ENCODE data around the gene ESRRB.

- TF ChIP-seq CTCF (IDR thresholded peaks at IDR 0.05; ENCODE audit: poor library complexity), result no peak
- no peak for TF ChIP-seq EZH2phosphoT487 (IDR thresholded peaks at IDR 0.05; ENCODE audit: low read depth, severe bottlenecking, unreplicated experiment)
These were observed 25.3 kb upstream of the ESRRB start for GRCh38 chr14:76350671-76351070.
